ENCODE results near the gene FREM2.

The FREM2 gene

GRCh38 chr13:38758277-38758676 lies 71.4 kb downstream of the FREM2 start:
- DNase-seq (ENCODE audit: low spot score), result no peak

- no peak for DNase-seq (ENCODE audit: low spot score)
Measured at GRCh38 chr13:38759390-38759789, 72.5 kb downstream of the FREM2 start.

GRCh38 chr13:38763446-38764381 lies 76.8 kb downstream of the FREM2 start:
- no peak for DNase-seq (ENCODE audit: low spot score)

- DNase-seq (ENCODE audit: low spot score), result no peak
Measured at GRCh38 chr13:38766799-38767198, 79.9 kb downstream of the FREM2 start.

- no peak for DNase-seq (ENCODE audit: low spot score)
Measured at GRCh38 chr13:38767506-38768265, 80.8 kb downstream of the FREM2 start.

- no peak for DNase-seq (ENCODE audit: low spot score)
Measured at GRCh38 chr13:38769526-38769925, 82.6 kb downstream of the FREM2 start.

- DNase-seq (ENCODE audit: low spot score), result no peak
Measured at GRCh38 chr13:38775085-38775484, 88.2 kb downstream of the FREM2 start.

- DNase-seq (ENCODE audit: low spot score), result no peak
Measured at GRCh38 chr13:38777347-38778119, 90.7 kb downstream of the FREM2 start.

GRCh38 chr13:38781539-38781938 lies 94.7 kb downstream of the FREM2 start:
- no peak for DNase-seq (ENCODE audit: low spot score)

- no peak for DNase-seq (ENCODE audit: low spot score)
Measured at GRCh38 chr13:38784036-38784880, 97.4 kb downstream of the FREM2 start.

GRCh38 chr13:38785042-38785441 lies 98.2 kb downstream of the FREM2 start:
- no peak for DNase-seq (ENCODE audit: low spot score)

- no peak for DNase-seq (ENCODE audit: low spot score)
Measured at GRCh38 chr13:38785490-38785889, 98.6 kb downstream of the FREM2 start.

- DNase-seq (ENCODE audit: low spot score), result no peak
Measured at GRCh38 chr13:38787550-38787949, 100.7 kb downstream of the FREM2 start.

- no peak for DNase-seq (ENCODE audit: low spot score)
Measured at GRCh38 chr13:38796890-38797289, 110.0 kb downstream of the FREM2 start.

GRCh38 chr13:38803531-38803930 lies 116.7 kb downstream of the FREM2 start:
- DNase-seq (ENCODE audit: low spot score), result no peak

- DNase-seq (ENCODE audit: low spot score), result no peak
Measured at GRCh38 chr13:38804061-38804460, 117.2 kb downstream of the FREM2 start.

- DNase-seq (ENCODE audit: low spot score), result no peak
Measured at GRCh38 chr13:38804536-38804935, 117.7 kb downstream of the FREM2 start.

- no peak for DNase-seq (ENCODE audit: low spot score)
Measured at GRCh38 chr13:38814331-38814730, 127.5 kb downstream of the FREM2 start.

GRCh38 chr13:38819053-38819452 lies 132.2 kb downstream of the FREM2 start:
- DNase-seq (ENCODE audit: low spot score), result no peak

- DNase-seq (ENCODE audit: low spot score), result no peak
Measured at GRCh38 chr13:38819596-38819995, 132.7 kb downstream of the FREM2 start.

- DNase-seq (ENCODE audit: low spot score), result no peak
Measured at GRCh38 chr13:38821770-38822551, 135.1 kb downstream of the FREM2 start.
